NCI-H82 (cell line): ENCODE results near the gene RSPO4.

Source experiments
- DNase-seq: peaks from one replicate; lab custom pipeline; 2025; lab: John Stamatoyannopoulos, UW

RSPO4 gene

DNA sequence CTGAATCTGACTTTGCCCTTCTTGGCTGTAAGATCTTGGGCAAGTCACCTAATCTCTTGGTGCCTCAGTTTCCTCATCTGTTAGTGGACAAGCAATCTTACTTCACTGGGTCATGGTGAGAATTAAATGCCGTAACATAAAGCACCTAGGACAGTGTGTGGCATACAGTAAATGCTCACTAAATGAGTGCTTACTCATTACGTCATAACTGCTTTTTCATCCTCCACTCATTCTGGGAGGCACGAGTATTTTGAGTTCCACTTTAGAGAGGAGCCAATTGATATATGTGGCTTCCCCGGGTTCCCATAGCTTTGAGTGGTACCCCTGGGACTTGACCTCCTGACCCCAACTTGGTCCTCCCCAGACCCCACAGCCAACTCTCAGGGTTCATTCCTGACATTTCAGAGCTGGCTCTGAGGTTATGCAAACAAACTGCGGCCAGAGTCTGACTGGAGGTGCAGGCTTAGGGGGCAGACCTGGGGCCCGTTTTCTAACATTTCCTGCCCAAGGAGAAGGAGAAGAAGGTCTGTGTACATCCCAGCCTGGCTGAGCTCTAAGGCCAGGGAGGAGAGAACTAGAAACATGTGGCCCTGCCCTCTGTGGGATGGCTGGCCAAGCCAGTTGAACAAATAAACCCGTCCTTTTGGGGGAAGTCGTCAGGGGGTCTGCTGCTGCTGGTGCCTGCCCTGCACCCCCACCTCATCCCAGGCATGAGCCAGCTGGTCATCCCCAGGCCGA lies 91.8 kb downstream of the RSPO4 start:
- DNase-seq: no peak

DNA sequence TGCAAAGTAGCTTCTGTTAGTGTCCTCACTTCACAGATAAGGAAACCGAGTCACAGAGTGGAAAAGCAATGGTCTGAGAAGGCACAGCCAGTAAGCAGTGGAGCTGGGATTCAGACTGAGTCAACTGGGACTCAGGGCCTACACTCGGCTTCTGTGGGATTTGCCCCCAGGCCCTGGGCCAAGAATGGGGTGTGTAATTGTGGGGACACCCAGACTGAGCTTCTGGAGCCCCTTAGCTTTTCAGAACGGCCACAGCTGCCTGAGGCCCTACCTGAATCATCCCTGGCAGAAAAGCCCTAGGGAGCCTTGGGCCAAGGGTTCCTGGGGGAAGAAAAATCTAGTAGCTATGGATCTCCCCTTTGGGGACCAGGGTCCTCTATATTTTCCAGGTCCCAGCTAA lies 92.5 kb downstream of the RSPO4 start:
- DNase-seq: no peak
